Activated T-helper 17 cell treated with anti-CD3 and anti-CD28 coated beads, Interleukin-2, amount 50 U/mL, for 72 hours (primary cell): Measurements from ENCODE around the gene WDR83. TPM values are rescaled to one million over a fixed set of nuclear protein-coding genes. Genes with fewer than 3 reads are reported as not detected.
"Not testable (repeated sequence)": the region's sequence is repeated elsewhere in the genome, so short reads cannot be mapped to it uniquely, and the experiment has no call there.

Source experiments
- ATAC-seq: fragments of 150-1000 bp; cut with Tn5 transposase; replicated peaks from 2 replicates; pipeline ENCODE4 v1.10.0; 2021; ENCODE audit warnings: mild to moderate bottlenecking, moderate library complexity
- H3K27ac Mint-ChIP-seq: one replicate; pipeline ENCODE4 v1.8.0; 2022; ENCODE audit warnings: mixed read lengths
- H3K27me3 Mint-ChIP-seq: one replicate; pipeline ENCODE4 v1.8.0; 2022; ENCODE audit warnings: mixed read lengths
- H3K36me3 Mint-ChIP-seq: one replicate; pipeline ENCODE4 v1.8.0; 2022; ENCODE audit warnings: low read depth, mild to moderate bottlenecking, mixed read lengths
- H3K4me1 Mint-ChIP-seq: one replicate; pipeline ENCODE4 v1.8.0; 2022; ENCODE audit warnings: mixed read lengths
- H3K4me3 Mint-ChIP-seq: one replicate; pipeline ENCODE4 v1.8.0; 2022; ENCODE audit warnings: mild to moderate bottlenecking, mixed read lengths
- H3K9me3 Mint-ChIP-seq: one replicate; pipeline ENCODE4 v1.8.0; 2022; ENCODE audit warnings: mixed read lengths
- total RNA-seq, 2 donors: library from RNA; stranded (reverse); gene quantifications; one replicate each; pipeline ENCODE4 v1.2.3, GENCODE V29; 2022

Gene WDR83
- total RNA-seq, 2 donors from 2014 or later = 17.7 to 30.4 TPM

DNA sequence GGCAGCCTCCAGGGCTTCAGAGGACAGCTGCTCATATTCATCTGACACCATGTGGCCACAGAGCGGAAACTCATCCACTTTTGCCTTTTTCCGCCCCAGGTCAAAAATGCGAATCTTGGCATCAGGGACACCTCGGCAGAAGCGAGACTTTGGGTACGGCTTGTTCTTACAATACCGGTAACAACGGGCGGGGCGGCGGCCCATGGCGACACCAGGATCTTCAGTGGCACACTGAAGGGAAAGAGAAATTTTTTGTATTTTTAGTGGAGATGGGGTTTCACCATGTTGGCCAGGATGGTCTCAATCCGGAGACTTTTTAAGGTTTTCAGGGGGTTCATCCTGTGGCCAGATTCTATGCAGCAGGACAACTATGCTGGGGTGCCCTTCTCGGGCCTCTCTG lies 22.9 kb upstream of the WDR83 start:
- not testable (repeated sequence) for H3K9me3 Mint-ChIP-seq, H3K27ac Mint-ChIP-seq, H3K4me3 Mint-ChIP-seq, ATAC-seq, H3K4me1 Mint-ChIP-seq, H3K27me3 Mint-ChIP-seq
- peaks cover 34% of the 10 kb centered on the region for H3K36me3 Mint-ChIP-seq

GRCh38 chr19:12646551-12646950 lies 20.1 kb upstream of the WDR83 start:
- Mint-ChIP-seq H3K4me1 (no peaks in the 10 kb centered on the region), H3K4me3 (no peak overlapping the region), H3K36me3 (peaks cover 56% of the 10 kb centered on the region), H3K27me3 (no peaks in the 10 kb centered on the region), H3K27ac (no peak overlapping the region), H3K9me3 (no peaks in the 10 kb centered on the region)
- no peak for ATAC-seq

- H3K4me1 Mint-ChIP-seq = no peaks in the 10 kb centered on the region
- no peak for ATAC-seq
- H3K9me3 Mint-ChIP-seq = no peaks in the 10 kb centered on the region
- H3K36me3 Mint-ChIP-seq = peaks cover 61% of the 10 kb centered on the region
- H3K27me3 Mint-ChIP-seq = no peaks in the 10 kb centered on the region
- H3K27ac Mint-ChIP-seq = no peak overlapping the region
- H3K4me3 Mint-ChIP-seq = no peak overlapping the region
Observed at GRCh38 chr19:12647047-12647446, 19.6 kb upstream of the WDR83 start.

DNA sequence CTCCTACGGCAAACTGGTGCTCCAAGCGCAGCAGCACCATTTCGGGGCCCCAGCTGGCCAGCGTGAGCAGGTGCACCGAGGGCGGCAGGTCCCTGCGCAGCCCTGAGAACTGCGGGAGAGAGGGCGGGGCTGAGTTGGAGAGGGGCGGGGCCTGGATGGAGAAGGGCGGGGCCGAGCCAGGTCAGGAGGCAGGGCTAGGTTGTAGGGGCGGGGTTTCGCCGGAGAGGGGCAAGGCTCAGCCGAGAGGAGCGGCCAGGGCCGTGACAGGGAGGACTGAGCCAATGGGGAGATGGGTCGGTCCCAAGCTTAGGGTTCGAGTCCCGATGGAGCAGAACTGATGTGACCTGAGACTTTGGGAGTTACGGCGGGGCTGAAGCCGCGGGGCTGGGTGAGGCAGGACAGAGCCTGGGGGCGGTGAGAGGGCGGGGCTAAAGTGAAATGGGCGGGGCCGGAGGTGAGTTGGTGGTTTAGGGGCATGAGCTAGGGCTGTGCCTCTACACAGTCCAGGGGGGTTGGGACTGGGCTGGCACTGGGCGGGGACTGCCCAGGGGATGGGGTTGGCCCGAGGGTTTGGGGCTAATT lies 19.0 kb upstream of the WDR83 start:
- no peak overlapping the region for H3K4me3 Mint-ChIP-seq
- no peaks in the 10 kb centered on the region for H3K9me3 Mint-ChIP-seq
- no peaks in the 10 kb centered on the region for H3K27me3 Mint-ChIP-seq
- peaks cover 66% of the 10 kb centered on the region for H3K36me3 Mint-ChIP-seq
- no peak overlapping the region for H3K27ac Mint-ChIP-seq
- ATAC-seq = peak; percentile 76
- H3K4me1 Mint-ChIP-seq = no peaks in the 10 kb centered on the region

- H3K4me3 Mint-ChIP-seq = no peak overlapping the region
- peaks cover 67% of the 10 kb centered on the region for H3K36me3 Mint-ChIP-seq
- H3K9me3 Mint-ChIP-seq = no peaks in the 10 kb centered on the region
- no peaks in the 10 kb centered on the region for H3K4me1 Mint-ChIP-seq
- H3K27ac Mint-ChIP-seq = no peak overlapping the region
- H3K27me3 Mint-ChIP-seq = no peaks in the 10 kb centered on the region
- ATAC-seq = no peak
Observed at GRCh38 chr19:12648088-12648487, 18.5 kb upstream of the WDR83 start.

DNA sequence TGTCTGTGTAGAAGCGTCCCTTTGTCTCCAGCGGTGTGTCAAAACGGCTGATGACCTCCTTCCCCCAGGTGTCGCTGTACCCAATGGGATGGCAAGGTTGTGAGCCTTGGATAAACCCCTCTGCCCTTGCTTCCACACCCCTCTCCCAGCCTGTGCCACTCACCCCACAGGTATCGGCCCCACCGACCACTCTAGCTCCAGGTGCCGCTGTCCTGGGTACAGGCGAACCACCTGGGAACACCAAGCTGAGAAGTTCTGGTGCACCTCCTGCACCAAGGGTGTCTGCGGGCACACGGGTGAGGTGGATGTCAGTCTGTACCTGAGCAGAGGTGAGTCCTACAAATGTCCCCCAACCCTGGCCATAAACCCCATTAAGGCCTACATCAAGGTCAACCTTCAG lies 16.7 kb upstream of the WDR83 start:
- no peak overlapping the region for H3K27ac Mint-ChIP-seq

GRCh38 chr19:12652219-12652618 lies 14.4 kb upstream of the WDR83 start:
- Mint-ChIP-seq H3K4me1 (peaks cover 5% of the 10 kb centered on the region), H3K36me3 (peaks cover 77% of the 10 kb centered on the region), H3K27ac (no peak overlapping the region), H3K27me3 (no peaks in the 10 kb centered on the region), H3K9me3 (no peaks in the 10 kb centered on the region), H3K4me3 (no peak overlapping the region)
- ATAC-seq = no peak

More for the DNA sequence above, 16.7 kb upstream of the WDR83 start:
- Mint-ChIP-seq H3K36me3 (peaks cover 67% of the 10 kb centered on the region), H3K27me3 (no peaks in the 10 kb centered on the region), H3K4me1 (no peaks in the 10 kb centered on the region), H3K4me3 (no peak overlapping the region), H3K9me3 (no peaks in the 10 kb centered on the region)
- ATAC-seq = no peak

DNA sequence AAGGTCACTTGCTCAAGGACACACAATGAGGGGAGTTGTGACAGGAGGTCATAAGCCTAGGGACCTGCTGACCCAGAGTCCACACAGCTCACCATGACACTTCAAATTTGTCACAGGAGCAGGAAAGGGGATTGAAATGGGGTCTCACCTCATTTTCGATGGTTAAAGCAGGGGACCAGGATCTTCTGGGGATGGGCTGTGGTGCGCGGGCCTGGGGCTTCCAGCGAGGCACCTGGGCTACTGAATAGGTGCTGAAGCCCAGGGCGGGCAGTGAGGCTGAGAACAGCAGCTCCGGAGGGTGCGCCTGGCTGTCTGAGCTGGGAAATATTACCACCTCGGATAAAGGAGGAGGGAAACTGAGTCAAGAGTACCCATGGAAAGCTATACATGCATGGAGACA lies 11.1 kb upstream of the WDR83 start:
- peaks cover 5% of the 10 kb centered on the region for H3K4me1 Mint-ChIP-seq
- no peak overlapping the region for H3K4me3 Mint-ChIP-seq
- H3K9me3 Mint-ChIP-seq = no peaks in the 10 kb centered on the region
- H3K27me3 Mint-ChIP-seq = no peaks in the 10 kb centered on the region
- peaks cover 91% of the 10 kb centered on the region for H3K36me3 Mint-ChIP-seq
- no peak for ATAC-seq
- H3K27ac Mint-ChIP-seq = peak overlapping the region; percentile 49

DNA sequence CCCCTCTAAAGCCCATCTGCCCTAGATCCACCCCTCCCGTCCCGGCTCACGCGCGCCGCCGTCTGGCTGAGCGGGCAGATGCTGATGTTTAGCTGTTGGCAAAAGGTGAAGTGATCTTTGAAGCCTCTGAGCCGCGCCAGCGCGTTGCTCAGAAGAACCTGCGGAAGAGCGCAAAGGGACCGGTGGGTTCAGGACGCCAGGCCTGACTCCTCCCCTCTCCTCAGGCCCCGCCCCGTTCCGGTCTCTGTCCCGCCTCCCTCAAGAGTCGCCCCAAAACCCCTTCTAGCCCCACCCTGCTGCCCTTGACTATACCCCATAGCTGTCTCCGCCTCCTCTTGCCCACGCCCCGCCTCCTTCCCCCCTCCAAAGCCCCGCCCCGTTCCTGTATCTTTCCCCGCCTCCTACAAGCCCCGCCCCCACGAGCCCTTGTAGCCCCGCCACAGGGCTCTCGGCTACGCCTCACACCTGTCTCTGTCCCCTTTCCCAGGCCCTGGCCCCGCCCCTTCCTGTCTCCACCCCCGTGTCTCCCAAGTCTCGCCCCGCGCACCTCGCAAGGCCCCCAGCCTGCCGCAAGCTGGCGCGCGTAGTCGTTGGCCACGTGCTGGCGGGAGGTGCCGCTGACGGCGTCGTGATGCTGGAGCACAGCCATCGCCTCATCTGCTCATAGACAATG lies 9.6 kb upstream of the WDR83 start:
- Mint-ChIP-seq H3K27me3 (no peaks in the 10 kb centered on the region), H3K9me3 (no peaks in the 10 kb centered on the region), H3K4me3 (no peak overlapping the region), H3K4me1 (peaks cover 5% of the 10 kb centered on the region), H3K36me3 (peaks cover 92% of the 10 kb centered on the region), H3K27ac (no peak overlapping the region)
- ATAC-seq = peak; percentile 53

GRCh38 chr19:12657966-12658365 lies 8.6 kb upstream of the WDR83 start:
- Mint-ChIP-seq H3K4me3 (no peak overlapping the region), H3K27me3 (no peaks in the 10 kb centered on the region), H3K4me1 (peaks cover 5% of the 10 kb centered on the region), H3K27ac (no peak overlapping the region), H3K9me3 (no peaks in the 10 kb centered on the region), H3K36me3 (peaks cover 94% of the 10 kb centered on the region)
- ATAC-seq = no peak

- Mint-ChIP-seq H3K27ac (no peak overlapping the region), H3K4me3 (no peak overlapping the region), H3K27me3 (no peaks in the 10 kb centered on the region), H3K4me1 (no peaks in the 10 kb centered on the region), H3K9me3 (no peaks in the 10 kb centered on the region), H3K36me3 (peaks cover 98% of the 10 kb centered on the region)
- ATAC-seq = no peak
Observed at GRCh38 chr19:12660980-12661379, 5.6 kb upstream of the WDR83 start.

GRCh38 chr19:12664406-12665280 lies 2.0 kb upstream of the WDR83 start:
- no peaks in the 10 kb centered on the region for H3K4me1 Mint-ChIP-seq
- H3K27ac Mint-ChIP-seq = peak overlapping the region; percentile 90
- H3K27me3 Mint-ChIP-seq = no peaks in the 10 kb centered on the region
- ATAC-seq = no peak
- peak overlapping the region; percentile 92 for H3K4me3 Mint-ChIP-seq
- H3K9me3 Mint-ChIP-seq = no peaks in the 10 kb centered on the region
- H3K36me3 Mint-ChIP-seq = peaks cover 98% of the 10 kb centered on the region

GRCh38 chr19:12665281-12665573 lies 1.4 kb upstream of the WDR83 start:
- no peaks in the 10 kb centered on the region for H3K27me3 Mint-ChIP-seq
- H3K36me3 Mint-ChIP-seq = peaks cover 98% of the 10 kb centered on the region
- H3K4me1 Mint-ChIP-seq = no peaks in the 10 kb centered on the region
- peak; percentile 25 for ATAC-seq
- peak overlapping the region; percentile 92 for H3K4me3 Mint-ChIP-seq
- H3K9me3 Mint-ChIP-seq = no peaks in the 10 kb centered on the region
- H3K27ac Mint-ChIP-seq = peak overlapping the region; percentile 90

DNA sequence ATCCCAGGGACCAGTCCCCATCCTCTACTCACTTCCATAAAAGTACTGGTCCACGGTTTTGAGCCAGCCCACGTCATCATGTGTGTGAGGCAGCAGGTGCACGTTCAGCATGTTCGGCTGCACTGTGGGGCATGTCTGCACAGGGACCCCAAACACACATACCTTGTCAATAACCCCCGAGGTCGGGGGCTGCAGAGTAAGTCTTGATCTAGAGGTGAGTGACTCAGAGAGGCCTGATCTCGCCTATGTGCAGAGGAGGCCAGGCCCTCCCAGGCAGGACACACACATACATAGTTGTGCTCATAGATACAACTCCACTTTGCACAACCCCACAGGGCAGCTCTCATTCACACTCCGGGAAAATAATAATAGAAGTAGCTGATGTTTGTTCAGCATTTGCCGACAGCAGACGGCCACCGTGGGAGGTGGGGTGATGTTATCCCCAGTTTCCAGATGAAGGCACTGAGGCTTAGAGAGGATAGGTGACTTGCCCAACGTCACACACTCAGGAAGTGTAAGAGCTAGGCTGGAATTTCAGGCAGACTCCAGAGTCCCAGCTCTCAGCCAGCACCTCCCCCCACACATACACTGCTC lies 839 bp upstream of the WDR83 start:
- Mint-ChIP-seq H3K4me3 (peak overlapping the region; percentile 92), H3K4me1 (no peaks in the 10 kb centered on the region), H3K9me3 (no peaks in the 10 kb centered on the region), H3K36me3 (peaks cover 98% of the 10 kb centered on the region), H3K27me3 (no peaks in the 10 kb centered on the region), H3K27ac (peak overlapping the region; percentile 90)
- ATAC-seq = peak; percentile 37
